Stimulated activated CD4-positive, alpha-beta T cell treated with anti-CD3 and anti-CD28 coated beads, Interleukin-15, amount 100 ng/mL, for 24 hours (primary cell): Measurements from ENCODE around the gene MTUS2.

Experiments used
- DNase-seq: peaks from one replicate; pipeline ENCODE4 v3.0.0-alpha.2; 2020

The MTUS2 gene

DNA sequence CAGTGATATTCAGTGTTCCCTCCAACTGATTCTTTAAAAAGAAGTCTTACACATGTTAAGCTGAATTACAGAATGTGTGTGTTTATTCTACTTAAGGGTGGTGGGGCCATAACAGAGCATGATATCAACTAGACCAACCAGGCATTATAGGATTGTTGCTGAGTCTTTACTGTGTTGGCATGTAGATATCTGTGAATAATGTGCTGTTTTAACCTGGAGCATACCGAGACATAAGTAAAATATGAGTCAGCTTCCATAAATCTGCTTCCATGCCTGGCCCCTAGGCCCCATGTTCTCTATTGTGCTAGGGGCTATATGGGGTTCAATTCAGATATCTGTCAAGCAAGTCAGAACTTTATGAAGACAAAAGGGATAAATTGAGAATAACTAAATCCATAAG is 295.7 kb downstream of the MTUS2 start:
- no peak for DNase-seq

DNA sequence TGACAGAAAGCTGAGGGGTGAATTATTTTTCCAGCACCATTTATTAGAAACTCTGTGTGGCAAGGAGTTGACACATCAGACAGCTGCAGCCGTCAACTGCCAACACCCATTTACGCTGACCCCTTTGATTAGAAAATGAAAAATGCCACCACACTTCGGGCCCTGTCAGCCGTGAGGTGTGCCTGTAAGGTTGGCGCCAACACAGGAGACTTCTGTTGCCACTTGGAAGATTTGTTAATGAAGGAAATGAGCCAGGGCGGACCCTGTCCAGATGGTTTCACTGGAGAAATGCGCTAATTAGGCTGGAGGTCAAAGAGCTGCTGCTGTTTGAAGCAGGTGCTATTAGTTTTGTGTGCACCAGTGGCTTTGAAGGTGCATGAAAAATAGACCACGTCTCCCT is 297.5 kb downstream of the MTUS2 start:
- no peak for DNase-seq

DNA sequence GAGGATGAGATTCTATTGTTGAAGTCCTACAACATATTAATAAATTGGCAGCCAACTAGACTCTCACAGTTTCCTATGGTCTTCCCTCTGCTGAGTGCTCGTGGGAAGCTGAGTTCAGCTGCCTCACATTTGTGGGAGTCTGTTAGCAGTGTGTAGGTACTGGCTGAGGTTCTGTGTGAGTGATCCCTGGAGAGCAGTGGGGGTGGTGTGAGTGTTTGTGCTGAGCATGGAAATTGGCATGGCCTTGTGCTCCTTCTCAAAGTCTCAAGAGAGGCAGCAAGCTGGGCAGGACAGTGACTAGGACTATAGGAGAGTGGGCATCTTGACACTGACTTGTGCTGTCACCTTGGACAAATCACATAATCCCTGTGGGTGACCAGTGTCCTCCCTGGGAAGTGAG is 298.3 kb downstream of the MTUS2 start:
- DNase-seq: no peak

DNA sequence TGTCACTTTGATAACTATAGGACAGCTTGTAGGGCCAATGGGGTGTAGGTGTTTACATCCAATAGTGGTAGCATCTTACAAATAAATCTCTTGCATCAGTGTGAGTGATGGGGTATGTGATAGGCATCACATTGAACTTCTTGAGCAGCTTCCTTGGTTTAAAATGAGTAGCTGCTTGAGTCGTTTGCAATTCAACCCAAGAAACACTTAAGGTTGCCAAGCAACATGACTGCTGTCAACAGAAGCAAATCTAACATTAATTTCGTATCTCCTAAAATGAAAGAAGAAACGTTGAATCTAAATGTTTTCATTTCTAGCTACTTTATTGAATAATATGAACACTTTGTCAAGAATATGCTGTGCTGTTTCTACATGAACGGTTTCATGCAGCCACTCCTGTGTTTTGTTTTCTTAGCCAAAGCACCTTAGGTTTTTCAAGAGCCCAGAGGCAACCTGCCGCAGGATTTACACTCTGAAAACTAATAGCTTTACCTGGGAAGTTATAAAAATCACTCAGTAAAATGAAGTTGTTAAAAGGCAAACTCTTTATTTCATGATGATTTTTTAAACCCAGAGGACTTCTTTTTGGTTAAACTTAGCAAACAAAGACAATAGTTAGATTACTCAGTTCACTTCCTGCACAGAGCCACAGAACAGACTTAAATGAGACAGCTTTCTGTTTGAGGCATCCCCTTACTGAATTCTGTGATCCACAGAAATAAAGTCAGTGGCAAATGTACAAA is 305.2 kb downstream of the MTUS2 start:
- DNase-seq: no peak

DNA sequence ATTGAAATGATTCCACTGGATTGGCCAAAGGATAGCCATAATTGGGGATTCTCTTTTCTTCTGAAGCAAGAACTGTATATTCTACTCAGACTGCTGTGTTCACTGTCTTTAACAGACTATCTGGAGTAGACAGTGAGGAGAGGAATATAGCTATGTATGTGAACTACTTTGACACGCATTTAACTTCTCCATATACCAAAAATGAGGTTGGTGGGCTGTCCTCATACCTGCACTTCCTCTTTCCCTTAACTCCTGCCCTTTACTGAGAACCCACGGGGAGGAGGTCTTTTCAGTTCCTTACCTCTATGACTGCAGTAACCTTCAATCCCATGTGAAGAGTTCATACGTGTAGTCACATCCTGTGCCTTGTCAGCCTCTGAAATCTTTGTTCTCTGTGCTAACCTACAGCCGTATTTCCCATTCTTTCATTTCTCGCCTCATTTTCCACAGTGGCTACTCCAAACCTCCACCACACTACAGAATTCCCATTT is 305.8 kb downstream of the MTUS2 start:
- DNase-seq: no peak

DNA sequence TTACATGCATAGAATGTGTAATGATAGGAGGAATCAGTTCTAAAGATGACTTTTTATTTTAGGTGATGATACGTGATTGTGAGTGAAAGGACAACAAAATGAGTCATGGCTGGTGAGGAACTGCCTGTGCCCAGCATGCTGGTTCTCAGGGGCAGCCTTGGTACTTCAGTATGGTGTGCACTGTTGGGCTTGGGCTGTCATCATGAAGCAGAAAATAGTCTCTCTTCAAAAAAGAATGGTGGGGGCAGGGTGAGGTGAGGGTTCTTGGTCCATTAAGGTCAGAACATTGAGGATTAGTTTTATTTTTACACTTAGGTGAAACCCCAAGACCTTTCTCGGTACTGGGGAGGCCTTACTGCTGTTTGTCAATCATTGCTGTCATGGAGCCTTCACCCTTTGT is 309.5 kb downstream of the MTUS2 start:
- no peak for DNase-seq

DNA sequence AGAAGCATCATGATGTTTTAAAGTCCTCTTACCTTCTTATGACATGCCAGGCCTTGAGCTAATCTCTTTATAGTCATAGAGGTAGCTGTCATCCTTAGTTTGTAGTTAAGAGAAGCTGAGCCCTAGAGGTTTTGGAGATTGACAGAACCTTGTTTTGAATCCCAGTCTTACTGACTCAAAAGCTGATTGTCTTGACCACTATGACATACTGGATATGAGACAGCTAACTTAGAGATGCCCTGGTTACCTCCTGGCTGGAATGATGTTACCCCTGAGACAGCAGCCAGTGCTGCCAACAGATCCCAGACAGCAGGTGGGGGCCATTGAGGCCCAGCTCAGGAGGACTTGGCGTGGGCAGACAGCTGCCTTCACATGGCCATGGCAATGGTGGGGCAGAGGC is 311.0 kb downstream of the MTUS2 start:
- DNase-seq: no peak

DNA sequence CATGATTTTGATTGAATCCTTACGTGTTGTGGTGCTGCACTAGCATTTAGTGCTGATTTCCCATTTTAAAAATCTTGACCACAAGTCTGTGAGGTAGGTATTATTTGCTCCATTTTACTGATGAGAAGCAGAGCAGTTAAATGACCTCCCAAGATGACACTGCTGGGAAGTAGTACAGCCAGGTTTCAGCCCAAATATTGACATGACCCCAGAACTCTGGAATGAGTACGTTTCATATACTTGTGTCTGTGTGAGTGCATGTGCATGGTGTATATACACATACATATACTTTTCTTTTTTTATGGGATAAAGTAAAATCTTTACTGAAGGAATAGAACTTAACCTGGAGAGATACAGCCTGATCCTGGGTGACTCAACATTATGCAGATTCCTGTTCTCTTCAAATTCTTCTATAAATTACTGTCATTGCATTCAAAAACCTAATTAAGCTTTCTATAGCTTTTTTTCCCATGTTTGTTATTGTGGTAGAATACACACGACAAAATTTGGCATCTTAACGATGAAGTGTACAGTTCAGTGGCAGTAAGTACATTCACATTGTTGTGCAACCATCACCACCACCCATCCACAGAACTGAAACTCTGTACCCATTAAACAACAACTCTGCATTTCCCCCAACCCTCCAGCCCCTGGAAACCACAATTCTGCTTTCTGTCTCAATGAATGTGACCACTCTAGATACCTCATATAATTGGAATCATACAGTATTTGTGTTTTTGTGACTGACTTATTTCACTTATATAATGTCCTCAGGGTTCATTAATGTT is 311.9 kb downstream of the MTUS2 start:
- DNase-seq: no peak

DNA sequence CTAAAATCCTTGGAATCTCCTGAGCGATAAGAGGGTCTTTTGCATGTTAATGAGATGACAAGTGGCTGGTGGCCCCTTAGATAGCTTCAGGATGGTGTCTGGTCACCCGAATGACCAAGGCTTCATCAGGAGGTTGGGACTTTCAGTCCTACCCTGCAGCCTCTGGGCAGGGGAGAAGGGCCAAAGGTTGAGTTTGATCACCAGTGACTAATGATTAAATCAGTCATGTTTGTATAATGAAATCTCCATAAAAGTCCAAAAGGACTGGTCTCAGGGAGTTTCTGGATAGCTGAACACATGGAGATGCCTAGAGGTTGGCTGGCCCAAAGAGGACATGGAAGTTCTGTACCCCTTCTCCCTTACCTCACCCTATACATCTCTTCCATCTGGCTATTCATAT is 316.2 kb downstream of the MTUS2 start:
- DNase-seq: no peak

DNA sequence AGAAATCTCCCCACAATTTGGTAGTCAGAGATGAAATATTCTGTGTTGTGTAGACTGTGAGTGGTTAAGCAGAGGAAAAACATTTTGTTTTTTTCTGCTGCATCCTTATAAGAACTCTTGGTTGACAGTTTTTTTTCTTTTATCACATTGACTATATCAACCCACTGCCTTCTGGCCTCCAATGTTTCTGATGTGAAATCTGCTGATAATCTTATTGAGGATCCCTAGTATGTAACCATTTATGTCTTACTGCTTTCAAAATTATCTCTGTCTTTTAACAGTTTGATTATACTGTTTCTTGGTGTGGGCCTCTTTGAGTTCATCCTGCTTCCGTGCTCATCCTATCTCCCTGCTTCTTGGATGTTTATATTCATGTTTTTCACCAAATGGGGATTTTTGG is 316.9 kb downstream of the MTUS2 start:
- no peak for DNase-seq

DNA sequence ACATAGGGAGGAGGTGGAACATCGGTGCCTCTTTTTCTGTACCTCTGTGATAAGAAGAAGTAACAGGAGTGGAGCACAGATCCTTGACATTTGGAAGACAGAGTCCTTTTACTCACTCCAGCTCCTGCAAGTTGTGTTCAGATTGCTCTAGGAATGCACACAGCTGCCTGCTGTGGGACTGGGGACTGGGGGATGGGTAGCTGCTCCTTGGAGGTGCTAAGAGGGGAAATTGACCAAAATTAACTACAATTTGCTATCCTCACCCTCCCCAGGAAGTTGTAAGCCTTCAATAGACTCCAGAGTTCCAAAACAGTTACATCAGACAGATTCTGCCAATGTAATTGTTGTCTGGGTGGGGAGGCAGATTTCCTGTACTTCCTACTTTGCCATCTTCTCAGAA is 317.9 kb downstream of the MTUS2 start:
- no peak for DNase-seq

DNA sequence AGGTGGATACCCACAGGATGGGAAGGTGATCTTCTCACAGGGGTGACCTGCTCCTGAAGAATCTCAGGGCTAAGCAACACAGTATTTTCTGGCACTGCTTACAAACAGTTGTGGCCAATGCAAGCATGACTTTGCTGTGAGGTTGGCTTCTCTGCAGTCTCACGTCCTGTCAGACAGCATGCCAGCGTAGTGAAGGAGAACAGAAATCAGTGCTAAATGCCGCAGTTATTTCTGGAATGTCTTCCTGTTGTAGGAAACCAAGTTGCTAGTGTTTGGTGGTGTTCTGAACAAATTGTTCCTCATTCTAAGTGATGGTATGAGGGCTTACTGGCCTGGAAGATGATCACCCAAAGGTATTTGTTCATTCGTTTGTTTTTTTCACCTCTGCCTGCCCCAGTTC is 320.1 kb downstream of the MTUS2 start:
- no peak for DNase-seq

DNA sequence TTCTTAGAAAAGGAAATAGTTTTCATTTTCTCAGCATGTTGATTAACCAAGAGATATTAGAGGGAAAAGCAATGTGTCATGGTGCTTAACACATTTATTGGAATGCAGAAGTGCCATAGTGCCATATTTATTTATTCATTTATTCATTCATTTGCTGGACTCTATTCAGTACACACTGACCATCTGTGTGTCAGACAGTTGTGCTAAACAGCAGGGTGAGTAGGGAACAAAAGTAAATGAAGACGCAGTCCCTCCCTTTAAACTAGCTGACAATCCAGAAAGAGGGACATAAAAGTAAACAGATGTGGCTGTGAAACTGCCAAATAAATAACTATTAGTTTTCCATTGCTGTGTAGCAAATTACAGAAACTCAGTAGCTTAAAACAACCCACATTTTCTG is 323.7 kb downstream of the MTUS2 start:
- DNase-seq: no peak

DNA sequence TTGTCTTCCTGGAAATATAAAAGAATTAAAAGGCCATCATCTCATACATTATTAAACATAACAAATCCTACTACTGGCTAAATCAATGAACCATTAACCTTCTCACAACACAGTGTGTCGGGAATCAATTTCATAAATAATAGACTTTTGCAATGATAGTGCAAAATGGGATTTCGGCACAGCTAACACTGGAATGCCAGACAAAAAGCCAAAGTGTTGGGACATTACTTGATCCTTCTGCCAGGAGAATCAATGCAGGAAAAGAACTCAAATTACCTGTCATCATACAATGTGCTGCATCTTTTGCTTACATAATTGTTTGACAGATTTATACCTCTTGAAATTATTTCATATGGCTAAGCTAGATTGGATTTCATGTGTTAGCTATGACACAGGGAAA is 334.3 kb downstream of the MTUS2 start:
- no peak for DNase-seq

DNA sequence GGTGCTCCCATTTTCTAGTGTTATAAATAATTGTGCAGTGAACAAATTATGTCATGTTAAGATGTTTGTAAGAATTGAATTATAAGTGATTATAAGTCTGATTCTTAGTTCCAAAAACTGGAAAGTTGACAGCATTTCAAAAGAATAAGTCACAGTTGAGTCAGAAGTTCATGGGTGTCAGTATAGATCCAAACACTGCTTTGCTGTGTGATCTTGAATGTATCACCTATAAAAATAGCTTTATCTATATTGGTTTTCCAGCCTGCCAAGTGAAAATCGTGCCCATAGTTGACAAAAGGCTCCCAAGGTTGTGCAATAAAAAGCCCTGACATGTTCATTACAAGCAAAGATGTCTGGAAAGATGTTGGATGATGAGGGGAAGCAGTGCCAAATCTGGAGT is 336.0 kb downstream of the MTUS2 start:
- DNase-seq: no peak

DNA sequence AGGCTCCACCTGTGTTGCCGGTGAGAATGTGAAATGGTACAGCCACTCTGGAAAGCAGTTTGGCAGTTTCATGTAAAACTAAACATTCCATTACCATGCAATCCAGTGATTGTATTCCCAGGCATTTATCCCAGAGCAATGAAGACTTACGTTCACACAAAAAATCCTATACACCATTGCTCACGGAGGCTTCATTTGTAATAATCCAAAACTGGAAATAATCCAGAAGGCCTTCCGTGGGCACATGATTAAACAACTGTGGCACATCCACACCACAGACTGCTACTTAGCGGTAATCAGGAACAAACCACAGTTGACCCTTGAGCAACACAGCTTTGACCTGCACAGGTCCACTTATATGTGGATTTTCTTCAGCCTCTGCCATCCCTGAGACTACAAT is 339.7 kb downstream of the MTUS2 start:
- no peak for DNase-seq

DNA sequence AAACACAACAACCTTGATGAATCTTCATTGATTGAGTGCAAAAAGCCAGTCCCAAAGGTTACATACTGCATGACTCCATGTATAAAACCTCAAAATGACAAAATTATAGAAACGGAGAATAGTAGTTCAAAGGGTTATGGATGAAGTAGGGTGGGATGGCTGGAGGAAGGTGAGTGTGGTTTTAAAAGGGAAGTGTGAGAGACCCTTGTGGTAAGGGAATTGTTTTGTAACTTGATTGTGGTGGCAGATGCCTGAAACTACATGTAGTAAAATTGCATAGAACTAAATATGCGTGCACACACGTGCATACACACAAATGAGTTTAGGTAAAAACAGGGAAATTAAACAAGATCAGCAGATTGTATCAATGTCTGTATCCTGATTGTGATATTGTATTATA is 340.7 kb downstream of the MTUS2 start:
- DNase-seq: no peak

DNA sequence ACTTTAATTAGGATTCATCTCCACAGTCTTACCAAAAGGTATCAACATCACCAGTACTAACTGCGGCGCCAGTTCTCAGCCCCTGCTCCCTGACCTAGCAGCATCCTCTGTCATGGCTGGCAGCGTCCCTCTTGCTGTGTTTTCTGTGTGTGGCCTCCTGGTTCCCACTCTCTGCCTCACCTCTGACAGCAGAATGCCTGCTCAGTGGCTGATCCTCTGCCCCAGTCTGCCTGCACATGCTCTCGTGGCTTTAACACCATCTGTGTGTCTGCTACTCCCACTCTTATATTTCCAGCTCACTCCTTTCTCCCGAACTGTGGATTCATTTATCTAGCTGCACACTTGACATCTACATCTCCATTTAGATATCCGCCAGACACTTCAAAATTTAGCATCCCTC is 341.5 kb downstream of the MTUS2 start:
- DNase-seq: no peak

DNA sequence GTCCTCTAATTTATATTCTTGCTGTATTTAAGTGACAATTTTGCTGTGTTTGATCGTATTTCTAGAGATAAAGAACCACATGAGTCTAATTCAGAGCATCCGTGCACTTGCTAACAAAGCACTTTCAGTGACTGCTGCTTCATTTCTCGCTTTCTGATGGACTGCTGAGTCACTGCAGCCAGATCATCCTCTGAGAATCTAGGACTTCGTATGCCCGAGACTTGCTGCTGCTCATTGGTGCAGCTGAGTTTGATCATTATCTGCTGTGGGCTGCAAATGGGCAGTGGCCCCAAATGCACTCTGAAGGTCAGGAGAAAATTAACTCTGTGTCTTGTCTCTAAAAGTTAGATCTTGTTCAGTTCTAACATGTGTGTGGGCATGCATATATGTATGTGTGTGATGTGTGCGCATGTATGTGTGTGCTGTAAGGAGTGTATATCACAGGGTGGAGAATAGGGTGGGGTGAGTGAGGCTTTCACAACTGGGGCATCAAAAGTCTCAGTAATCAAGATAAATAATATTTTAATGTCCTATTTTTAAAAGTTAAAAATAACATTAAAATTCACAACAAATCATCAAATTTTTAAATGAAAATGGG is 342.6 kb downstream of the MTUS2 start:
- no peak for DNase-seq

DNA sequence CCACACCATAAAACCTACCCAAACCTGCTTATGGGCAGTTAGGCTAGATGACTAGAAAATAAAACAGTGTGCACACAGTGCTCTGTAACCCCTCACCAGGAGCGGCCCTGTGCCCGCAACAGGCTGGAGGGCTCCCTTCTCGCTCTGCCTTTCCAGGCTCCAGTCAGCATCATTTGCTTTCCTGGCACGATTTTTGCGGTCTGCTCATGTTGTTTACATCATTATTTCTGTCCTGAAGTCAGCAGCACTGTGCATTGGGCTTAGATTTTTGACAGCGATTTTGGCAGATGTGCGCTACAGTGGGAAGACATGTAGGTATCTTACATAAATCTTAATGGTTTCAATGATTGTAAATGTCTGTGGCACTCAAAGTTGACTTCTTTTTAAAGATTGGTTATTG is 344.0 kb downstream of the MTUS2 start:
- no peak for DNase-seq

DNA sequence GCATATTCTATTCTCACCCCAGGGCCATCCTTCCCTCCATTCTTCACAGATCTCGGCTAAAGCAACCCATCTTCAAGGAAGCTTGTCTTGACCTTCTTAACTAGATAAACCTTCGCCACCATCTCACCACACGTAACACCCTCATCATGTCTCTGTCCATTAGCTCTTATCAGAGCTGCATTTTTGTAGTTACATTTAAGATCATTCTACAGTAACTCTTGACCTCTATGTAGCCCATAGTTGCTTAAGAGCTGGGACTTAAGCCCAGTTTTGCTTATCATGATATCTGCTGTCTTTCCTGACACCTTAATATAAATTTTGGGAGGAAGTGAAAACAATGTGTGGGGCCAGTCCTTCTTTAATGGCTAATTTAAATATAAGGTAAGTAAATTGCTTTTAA is 345.1 kb downstream of the MTUS2 start:
- DNase-seq: no peak

DNA sequence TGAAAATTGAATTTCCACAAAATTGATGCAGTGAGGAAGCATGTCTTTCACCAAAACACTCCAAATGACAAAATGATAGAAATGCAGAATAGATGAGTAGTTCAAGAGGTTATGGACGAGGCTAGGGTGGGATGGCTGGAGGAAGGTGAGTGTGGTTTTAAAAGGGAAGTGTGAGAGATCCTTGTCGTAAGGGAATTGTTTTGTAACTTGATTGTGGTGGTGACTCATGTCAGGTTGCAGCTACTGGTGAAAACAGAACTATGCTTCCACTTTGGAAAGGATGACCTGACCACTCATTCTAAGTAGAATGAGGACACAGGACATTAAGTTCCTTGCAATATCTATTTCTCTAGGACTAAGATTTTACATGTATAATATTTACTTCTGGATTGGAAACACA is 345.7 kb downstream of the MTUS2 start:
- DNase-seq: no peak

DNA sequence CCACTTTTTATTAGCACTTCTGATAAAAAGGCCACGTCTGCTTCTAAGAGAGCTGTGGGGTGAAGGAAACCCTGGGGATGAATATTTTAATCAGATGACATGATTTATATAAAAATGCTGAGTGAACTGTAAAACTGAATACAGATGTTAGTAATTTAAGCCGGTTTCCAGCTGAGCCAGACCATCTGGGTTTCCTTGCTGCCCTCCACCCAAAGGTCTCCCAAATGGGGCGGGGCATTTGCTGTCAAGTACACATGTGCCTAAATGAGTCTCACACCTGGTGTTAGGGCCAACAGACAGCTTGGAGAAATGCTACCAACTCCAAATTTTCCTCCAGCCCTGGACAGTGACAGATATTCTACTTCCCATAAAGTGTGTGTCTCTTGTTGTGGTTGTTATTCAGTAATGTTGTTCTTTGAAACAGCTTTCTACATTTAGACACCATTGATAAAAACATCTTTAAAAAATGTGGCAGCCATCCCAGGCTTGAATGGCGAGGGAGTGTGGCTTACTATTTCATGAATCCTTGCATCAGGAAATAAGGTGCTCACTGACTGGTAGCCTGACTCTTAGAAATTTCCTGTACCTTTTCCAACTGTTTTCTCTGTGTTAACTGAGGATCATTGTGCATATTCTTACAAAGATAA is 350.4 kb downstream of the MTUS2 start:
- no peak for DNase-seq

DNA sequence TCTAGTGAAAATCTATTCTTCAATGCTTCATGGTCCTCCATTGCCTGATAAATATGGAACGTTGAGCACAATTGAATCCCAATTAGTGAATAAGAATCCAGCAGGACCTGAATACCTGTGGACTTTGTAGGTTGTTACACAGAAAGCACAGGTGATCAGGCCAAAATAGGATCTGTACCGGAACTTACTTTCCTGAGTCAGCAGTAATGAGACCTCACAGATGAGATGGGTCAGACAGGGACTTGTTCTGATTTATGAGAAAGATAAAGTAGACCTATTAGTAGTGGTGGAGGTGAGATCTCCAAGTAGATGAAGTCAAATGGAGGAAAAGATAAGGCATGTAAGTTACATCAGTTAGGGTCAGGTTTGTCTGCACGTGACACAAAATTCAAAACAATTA is 351.1 kb downstream of the MTUS2 start:
- no peak for DNase-seq
